G401.6 (cell line): Measurements from ENCODE around the gene ITGA11.

Source experiments
- FAIRE-seq: peaks from 2 replicates; lab custom pipeline; 2012; peaks lifted over from hg19 to GRCh38; lab: Jason Lieb, UNC

ITGA11 gene

GRCh38 chr15:68389936-68390817, 41.8 kb downstream of the ITGA11 start:
- FAIRE-seq, result no peak

- FAIRE-seq, result no peak
These were observed 42.7 kb downstream of the ITGA11 start for GRCh38 chr15:68389041-68389930.

- FAIRE-seq, result no peak
These were observed 44.4 kb downstream of the ITGA11 start for GRCh38 chr15:68387381-68388143.

- no peak for FAIRE-seq
These were observed 45.2 kb downstream of the ITGA11 start for GRCh38 chr15:68386587-68387288.

GRCh38 chr15:68385671-68386586, 46.0 kb downstream of the ITGA11 start:
- FAIRE-seq, result no peak

DNA sequence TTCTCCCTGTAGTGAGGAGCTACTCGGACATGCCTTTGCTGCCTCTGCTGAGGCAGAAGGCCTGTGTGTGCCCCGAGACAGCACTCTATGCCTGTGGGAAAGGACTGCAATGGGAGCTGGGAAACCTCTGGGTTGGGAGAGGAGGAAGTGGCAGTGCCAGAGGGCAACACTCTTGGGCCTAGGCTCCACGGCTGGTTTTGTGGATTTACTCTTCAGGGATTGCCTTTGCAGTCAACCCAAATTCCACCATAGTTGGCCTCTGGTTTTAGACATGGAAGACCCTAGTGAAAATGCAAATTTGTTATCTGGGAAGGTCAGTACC, 46.8 kb downstream of the ITGA11 start:
- FAIRE-seq, result no peak

- no peak for FAIRE-seq
These were observed 47.3 kb downstream of the ITGA11 start for GRCh38 chr15:68384451-68385239.

DNA sequence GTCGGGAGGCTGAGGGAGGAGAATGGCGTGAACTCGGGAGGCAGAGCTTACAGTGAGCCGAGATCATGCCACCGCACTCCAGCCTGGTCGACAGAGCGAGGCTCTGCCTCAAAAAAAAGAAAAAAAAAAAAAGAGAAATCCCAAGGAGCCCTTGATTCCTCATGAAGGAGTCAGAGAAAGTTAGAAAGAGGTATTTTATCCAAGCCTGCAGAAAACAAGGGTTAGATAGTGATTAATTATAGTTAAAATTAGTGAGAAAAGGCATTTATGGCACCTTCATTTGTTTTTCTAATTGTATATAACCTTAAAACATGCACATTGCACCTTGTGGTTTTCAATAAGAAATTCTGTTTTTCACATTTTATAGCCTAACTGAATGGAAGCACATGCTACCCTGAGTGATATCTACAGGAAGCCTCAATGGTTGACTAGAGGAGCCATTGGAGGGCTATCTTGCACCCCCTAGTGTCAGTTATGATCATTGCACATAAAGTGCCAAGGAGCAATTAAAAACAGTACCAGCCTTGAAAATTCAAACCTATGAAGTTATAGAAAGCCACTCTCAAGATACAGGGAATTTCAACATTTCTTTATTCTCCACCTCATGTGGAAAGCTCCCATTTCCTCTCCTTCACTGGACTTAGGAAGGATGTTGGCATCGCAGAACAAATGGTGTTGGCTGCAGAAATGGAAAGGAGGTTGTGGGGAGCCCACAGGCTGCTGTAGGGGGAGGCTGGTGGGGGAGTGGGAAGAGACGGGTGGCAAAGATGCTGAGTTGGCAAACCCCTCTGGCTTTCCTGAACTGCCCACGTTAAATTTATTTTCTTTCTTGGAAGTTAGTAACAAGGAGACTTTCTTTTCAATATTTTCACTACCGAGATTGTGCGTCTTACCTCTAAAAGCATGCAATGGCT, 48.5 kb downstream of the ITGA11 start:
- FAIRE-seq, result peak; percentile 85

- no peak for FAIRE-seq
These were observed 49.5 kb downstream of the ITGA11 start for GRCh38 chr15:68382286-68383007.

- no peak for FAIRE-seq
These were observed 51.5 kb downstream of the ITGA11 start for GRCh38 chr15:68380456-68380855.

- FAIRE-seq, result no peak
These were observed 52.1 kb downstream of the ITGA11 start for GRCh38 chr15:68379759-68380290.

DNA sequence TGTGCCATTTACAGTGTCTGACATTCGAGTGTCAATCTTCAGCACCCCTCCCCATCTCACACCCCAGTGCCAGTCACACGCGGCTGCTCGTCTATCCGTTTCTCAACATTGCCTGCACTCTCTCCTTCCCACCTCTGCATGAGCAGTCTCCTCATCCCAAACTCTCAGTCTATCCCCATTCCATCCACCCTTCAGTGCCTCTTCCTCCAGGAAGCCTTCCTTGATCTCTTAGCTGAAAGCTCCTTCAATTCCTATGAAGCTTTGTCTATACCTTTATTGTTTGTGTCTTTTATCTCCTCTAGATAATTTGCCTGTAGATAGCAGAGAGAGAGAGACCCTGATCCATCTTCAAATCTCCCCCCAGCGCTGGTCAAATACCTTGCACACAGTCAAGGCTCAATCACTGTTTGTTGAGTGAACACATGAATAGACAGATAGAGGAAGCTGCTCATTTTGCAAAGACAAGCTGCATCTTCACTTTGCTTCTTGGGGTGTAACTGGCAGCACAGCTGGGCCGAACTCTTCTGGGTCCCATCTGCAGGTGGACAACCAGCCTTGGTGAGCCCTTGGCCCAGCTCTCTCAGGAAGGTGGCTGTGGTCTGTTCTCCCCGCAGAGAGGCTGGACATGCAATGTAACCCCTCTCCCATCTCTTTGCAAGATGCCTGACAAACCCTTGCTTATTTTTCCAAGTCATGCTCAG, 52.8 kb downstream of the ITGA11 start:
- FAIRE-seq, result no peak

DNA sequence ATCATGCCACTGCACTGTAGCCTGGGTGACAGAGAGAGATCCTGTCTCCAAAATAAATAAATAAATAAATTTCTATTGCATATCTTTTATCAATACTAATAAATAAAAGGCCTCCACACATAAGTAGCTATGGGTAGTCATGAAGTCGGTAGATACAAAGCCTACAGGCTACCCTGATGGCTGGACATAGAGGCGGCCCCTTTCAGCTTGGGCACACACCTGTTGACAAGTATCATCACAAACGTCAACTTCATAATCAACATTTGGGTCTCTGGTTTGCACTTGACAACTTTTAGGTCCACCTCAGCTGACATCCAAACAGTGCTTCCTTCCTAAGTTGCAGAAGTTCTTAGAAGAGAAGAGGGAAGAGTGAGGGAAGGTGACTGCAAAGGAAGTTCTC, 53.4 kb downstream of the ITGA11 start:
- FAIRE-seq, result no peak

DNA sequence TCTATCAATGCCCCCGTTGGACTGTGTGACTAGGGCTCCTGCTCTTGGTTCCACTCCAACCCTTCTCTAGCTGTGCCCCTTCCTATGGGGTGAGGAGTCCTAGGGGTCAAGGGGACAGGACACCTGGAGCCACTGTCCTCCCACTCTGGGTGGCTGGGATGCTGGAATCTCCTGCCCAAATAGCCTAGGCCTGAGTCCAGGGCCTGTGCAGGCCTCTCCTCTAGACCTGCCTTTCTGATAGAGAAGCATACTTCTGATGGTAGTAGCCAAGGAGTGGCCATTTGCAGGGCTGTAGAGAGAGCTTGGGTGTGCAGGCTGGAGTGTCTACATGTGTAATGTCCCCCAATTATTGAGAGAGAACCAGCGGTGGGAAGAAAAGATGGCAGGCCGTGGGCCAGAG, 54.2 kb downstream of the ITGA11 start:
- FAIRE-seq, result no peak

DNA sequence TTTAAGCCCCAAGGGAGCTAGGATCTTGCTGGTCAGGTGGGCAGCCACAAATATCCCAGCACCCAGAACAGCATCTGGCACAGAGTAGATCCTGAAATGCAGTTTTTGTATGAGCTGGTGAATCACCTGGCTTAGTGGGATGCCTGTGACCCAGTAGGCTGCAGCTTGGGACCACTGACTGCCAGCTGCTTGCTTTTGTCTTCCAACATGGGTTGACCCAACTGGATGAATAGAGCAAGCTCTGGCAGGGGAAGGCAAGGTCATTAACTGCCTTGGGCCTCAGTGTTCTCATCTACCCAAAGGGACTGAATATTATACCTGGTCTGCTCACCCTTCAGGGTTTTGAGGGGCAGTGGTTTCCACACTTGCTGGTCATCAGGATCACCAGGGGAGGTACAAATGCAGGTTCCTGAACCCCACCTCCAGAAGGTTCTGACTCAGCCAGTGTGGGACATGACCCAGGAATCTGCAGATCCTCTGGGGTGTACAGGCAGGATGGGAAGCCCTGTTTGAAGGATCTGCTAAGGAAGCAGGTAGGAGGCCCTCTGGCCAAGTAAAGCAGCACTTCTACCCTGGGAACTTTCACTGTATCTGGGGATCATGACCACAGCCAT, 55.4 kb downstream of the ITGA11 start:
- FAIRE-seq, result no peak

- no peak for FAIRE-seq
These were observed 56.2 kb downstream of the ITGA11 start for GRCh38 chr15:68375716-68376220.

DNA sequence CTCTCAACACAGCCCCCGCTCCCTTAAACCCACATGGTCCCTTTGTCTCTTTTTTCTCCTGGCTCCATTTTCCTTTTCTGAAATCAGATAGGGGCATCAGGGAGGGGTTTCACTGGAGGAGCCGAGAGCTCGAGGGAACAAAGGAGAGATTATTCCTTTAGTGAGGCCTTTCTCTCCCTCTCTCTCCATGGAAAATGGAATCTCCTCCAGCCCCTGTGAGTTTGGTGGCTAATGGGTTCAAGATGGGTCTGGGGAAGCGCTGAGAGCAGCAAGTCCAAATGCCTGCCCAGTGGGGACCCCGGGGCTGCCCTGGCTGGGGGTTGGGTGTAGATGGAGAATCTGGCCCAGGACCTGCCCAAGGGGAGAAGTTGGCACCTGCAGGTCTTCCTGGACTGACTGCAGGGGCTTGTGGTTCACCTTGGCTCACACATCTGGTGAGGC, 56.8 kb downstream of the ITGA11 start:
- no peak for FAIRE-seq
